Neural cell (in vitro differentiated cells): ENCODE data around the gene PLCE1. TPM values are rescaled to one million over a fixed set of nuclear protein-coding genes. Genes with fewer than 3 reads are reported as not detected.

Source experiments
- H2AFZ ChIP-seq: fragments of 200-600, 300-800 bp; sonication (generic), shearing (Covaris generic); 2 replicates; pipeline ENCODE4 v1.6.0; 2014; ENCODE audit warnings: low read depth, mild to moderate bottlenecking, antibody characterized with exemption, low read length, moderate library complexity
- H3F3A ChIP-seq: fragments of 200-600 bp; shearing (Covaris generic); 2 replicates; pipeline ENCODE4 v1.6.1; 2016; ENCODE audit warnings: mild to moderate bottlenecking, moderate library complexity, mixed read lengths, antibody characterized with exemption, low read length; ENCODE audit not compliant: insufficient read depth, poor library complexity, severe bottlenecking
- H3K27ac ChIP-seq: fragments of 200-600, 300-800 bp; sonication (generic), shearing (Covaris generic); 2 replicates; pipeline ENCODE4 v1.5.1; 2014; ENCODE audit warnings: mild to moderate bottlenecking, low read length, moderate library complexity
- H3K27me3 ChIP-seq: fragments of 300-800, 200-600 bp; sonication (generic), shearing (Covaris generic); 2 replicates; pipeline ENCODE4 v1.6.0; 2014; ENCODE audit warnings: mild to moderate bottlenecking, low read depth, low read length, moderate library complexity; ENCODE audit not compliant: insufficient read depth
- H3K36me3 ChIP-seq: fragments of 300-800, 200-600 bp; sonication (generic), shearing (Covaris generic); 2 replicates; pipeline ENCODE4 v1.5.1; 2014; ENCODE audit warnings: mild to moderate bottlenecking, antibody characterized with exemption, low read length, moderate library complexity; ENCODE audit not compliant: insufficient read depth
- H3K4me2 ChIP-seq: fragments of 300-800, 200-600 bp; sonication (generic), shearing (Covaris generic); 2 replicates; pipeline ENCODE4 v1.6.0; 2014; ENCODE audit warnings: mild to moderate bottlenecking, low read length
- H3K4me3 ChIP-seq: fragments of 300-800, 200-600 bp; sonication (generic), shearing (Covaris generic); 2 replicates; pipeline ENCODE4 v1.5.1; 2014; ENCODE audit warnings: mild to moderate bottlenecking, low read length, moderate library complexity
- H3K79me2 ChIP-seq: fragments of 200-600 bp; shearing (Covaris generic); replicated peaks from 2 replicates; pipeline ENCODE4 v1.6.0; 2014; ENCODE audit warnings: mild to moderate bottlenecking, low read length, moderate library complexity; ENCODE audit not compliant: insufficient read depth
- H3K9ac ChIP-seq: fragments of 300-800, 200-600 bp; sonication (generic), shearing (Covaris generic); 2 replicates; pipeline ENCODE4 v1.6.1; 2016; ENCODE audit warnings: mild to moderate bottlenecking, low read length, mixed read lengths
- H3K9me2 ChIP-seq: fragments of 200-600 bp; shearing (Covaris generic); 2 replicates; pipeline ENCODE4 v1.6.1; 2016; ENCODE audit warnings: mild to moderate bottlenecking, low read length, mixed read lengths; ENCODE audit not compliant: insufficient read depth
- H3K9me3 ChIP-seq: fragments of 200-600, 300-800 bp; sonication (generic), shearing (Covaris generic); 2 replicates; pipeline ENCODE4 v1.6.1; 2016; ENCODE audit warnings: mild to moderate bottlenecking, mixed run types, low read length, moderate library complexity, mixed read lengths
- H4K20me1 ChIP-seq: fragments of 200-600 bp; shearing (Covaris generic); 2 replicates; pipeline ENCODE4 v1.6.1; 2016; ENCODE audit warnings: mild to moderate bottlenecking, mixed run types; ENCODE audit not compliant: insufficient read depth
- EZH2 ChIP-seq: fragments of 200-600, 300-800 bp; shearing (Covaris generic), sonication (generic); IDR thresholded peaks from 2 replicates; pipeline ENCODE4 v1.6.1; 2014; ENCODE audit warnings: antibody characterized with exemption, low read length, borderline replicate concordance, mild to moderate bottlenecking; ENCODE audit not compliant: insufficient read depth, poor library complexity, severe bottlenecking
- RAD21 ChIP-seq: fragments of 450-650 bp; conservative IDR thresholded peaks from 2 replicates; pipeline ENCODE4 v1.6.1; 2014; ENCODE audit warnings: antibody characterized with exemption, mild to moderate bottlenecking, moderate library complexity
- polyA plus RNA-seq: library from polyadenylated mRNA; depleted of rRNA; stranded (reverse); fragments of >200 nt; gene quantifications from 2 replicates; pipeline ENCODE4 v1.2.3, GENCODE V29; 2014
- TF ChIP-seq, protein P1 (sequence below): IDR thresholded peaks from 2 replicates; pipeline ENCODE4 v1.6.1; 2012; ENCODE audit warnings: borderline replicate concordance
- TF ChIP-seq, protein P2 (sequence below): fragments of 450-650 bp; IDR thresholded peaks from 2 replicates; pipeline ENCODE4 v1.5.1; 2014; ENCODE audit warnings: antibody characterized with exemption, mild to moderate bottlenecking, moderate library complexity; ENCODE audit not compliant: poor library complexity, severe bottlenecking

Gene PLCE1
- polyA plus RNA-seq, 1 donor from 2014 or later = 0.22 TPM

DNA sequence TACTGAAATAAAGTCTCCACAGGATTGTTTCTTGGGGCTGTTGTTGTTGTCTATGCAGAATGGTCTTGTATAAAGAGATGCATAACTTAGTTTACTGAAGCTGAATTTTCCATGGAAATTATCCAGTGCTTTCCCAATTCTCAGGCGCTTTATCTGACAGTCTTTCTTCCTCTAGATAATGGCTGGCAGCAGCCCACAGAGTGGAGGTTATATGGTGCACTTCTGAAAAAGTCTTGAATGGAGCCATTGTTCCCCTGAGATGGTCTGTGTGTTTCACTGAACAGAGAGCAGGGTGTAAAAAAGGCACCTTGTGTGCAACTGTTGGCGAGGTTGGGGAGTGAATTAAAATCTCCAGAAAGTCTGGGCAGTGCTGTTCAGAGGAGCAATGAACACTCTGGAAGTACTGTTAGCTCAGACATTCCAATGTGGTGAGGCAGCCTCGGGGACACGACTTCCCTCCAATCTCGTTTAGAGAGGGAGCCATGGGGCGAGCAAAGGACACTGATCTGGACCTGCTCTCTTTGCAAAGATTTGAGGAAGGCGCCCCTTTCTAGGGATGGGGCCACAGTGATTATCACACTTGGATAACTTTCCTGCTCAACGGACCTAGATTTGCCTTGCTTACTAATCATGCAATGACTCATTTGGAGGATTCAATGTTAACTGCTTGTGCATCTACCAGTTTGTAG is 2.0 kb upstream of the PLCE1 start:
- Histone ChIP-seq H2AFZ (no peak overlapping the region), H3K79me2 (no peaks in the 10 kb centered on the region), H3K9me2 (no peaks in the 10 kb centered on the region), H3K27me3 (peaks cover 15% of the 10 kb centered on the region), H3K36me3 (no peaks in the 10 kb centered on the region), H3K27ac (no peak overlapping the region), H3F3A (no peaks in the 10 kb centered on the region), H3K4me3 (no peak overlapping the region), H3K4me2 (no peak overlapping the region), H4K20me1 (no peaks in the 10 kb centered on the region), H3K9ac (no peak overlapping the region), H3K9me3 (no peaks in the 10 kb centered on the region)
- TF ChIP-seq, protein P1, sequence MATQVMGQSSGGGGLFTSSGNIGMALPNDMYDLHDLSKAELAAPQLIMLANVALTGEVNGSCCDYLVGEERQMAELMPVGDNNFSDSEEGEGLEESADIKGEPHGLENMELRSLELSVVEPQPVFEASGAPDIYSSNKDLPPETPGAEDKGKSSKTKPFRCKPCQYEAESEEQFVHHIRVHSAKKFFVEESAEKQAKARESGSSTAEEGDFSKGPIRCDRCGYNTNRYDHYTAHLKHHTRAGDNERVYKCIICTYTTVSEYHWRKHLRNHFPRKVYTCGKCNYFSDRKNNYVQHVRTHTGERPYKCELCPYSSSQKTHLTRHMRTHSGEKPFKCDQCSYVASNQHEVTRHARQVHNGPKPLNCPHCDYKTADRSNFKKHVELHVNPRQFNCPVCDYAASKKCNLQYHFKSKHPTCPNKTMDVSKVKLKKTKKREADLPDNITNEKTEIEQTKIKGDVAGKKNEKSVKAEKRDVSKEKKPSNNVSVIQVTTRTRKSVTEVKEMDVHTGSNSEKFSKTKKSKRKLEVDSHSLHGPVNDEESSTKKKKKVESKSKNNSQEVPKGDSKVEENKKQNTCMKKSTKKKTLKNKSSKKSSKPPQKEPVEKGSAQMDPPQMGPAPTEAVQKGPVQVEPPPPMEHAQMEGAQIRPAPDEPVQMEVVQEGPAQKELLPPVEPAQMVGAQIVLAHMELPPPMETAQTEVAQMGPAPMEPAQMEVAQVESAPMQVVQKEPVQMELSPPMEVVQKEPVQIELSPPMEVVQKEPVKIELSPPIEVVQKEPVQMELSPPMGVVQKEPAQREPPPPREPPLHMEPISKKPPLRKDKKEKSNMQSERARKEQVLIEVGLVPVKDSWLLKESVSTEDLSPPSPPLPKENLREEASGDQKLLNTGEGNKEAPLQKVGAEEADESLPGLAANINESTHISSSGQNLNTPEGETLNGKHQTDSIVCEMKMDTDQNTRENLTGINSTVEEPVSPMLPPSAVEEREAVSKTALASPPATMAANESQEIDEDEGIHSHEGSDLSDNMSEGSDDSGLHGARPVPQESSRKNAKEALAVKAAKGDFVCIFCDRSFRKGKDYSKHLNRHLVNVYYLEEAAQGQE = no peak
- no peak for TF ChIP-seq RAD21
- TF ChIP-seq, protein P2, sequence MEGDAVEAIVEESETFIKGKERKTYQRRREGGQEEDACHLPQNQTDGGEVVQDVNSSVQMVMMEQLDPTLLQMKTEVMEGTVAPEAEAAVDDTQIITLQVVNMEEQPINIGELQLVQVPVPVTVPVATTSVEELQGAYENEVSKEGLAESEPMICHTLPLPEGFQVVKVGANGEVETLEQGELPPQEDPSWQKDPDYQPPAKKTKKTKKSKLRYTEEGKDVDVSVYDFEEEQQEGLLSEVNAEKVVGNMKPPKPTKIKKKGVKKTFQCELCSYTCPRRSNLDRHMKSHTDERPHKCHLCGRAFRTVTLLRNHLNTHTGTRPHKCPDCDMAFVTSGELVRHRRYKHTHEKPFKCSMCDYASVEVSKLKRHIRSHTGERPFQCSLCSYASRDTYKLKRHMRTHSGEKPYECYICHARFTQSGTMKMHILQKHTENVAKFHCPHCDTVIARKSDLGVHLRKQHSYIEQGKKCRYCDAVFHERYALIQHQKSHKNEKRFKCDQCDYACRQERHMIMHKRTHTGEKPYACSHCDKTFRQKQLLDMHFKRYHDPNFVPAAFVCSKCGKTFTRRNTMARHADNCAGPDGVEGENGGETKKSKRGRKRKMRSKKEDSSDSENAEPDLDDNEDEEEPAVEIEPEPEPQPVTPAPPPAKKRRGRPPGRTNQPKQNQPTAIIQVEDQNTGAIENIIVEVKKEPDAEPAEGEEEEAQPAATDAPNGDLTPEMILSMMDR = no peak

DNA sequence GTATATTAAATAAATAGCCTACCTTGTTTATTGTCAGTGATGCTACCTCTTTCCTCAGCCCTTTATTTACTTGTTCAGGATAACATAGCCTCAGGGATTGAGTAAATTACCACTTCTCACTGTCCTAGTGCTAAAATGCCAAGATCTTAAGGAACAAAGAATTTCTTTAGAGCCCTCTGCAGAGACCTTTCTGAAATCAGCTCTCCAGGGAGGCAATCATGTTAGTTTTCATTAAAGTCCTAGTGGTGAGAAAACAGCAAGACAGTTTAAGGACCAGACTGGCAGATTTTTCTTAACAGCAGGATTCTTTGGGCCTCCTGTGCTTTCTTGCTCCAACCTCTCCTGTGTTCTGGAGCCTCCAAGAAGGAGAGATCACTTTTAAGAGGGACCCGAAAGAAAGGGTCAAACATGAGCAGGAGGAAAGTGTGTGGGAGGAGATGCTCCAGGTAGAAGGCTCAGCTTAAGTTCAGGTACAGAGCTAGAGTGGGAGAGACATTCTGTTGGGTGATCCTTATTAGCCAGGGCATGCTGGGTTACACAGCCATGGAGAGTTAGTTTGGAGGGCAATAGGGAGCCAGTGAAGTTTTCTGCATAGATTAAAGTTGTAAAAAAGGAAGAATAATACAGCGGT is 1.2 kb upstream of the PLCE1 start:
- Histone ChIP-seq H3K27me3 (peaks cover 15% of the 10 kb centered on the region), H3K4me3 (peak overlapping the region; percentile 82), H3F3A (no peaks in the 10 kb centered on the region), H3K4me2 (no peak overlapping the region), H4K20me1 (no peaks in the 10 kb centered on the region), H3K36me3 (no peaks in the 10 kb centered on the region), H3K79me2 (no peaks in the 10 kb centered on the region), H3K9ac (no peak overlapping the region), H3K9me3 (no peaks in the 10 kb centered on the region), H2AFZ (no peak overlapping the region), H3K27ac (no peak overlapping the region), H3K9me2 (no peaks in the 10 kb centered on the region)
- TF ChIP-seq RAD21 (no peak), EZH2 (no peak)
- TF ChIP-seq, protein P1 = no peak
